Gastroesophageal sphincter (tissue), 4 donors: ENCODE results near the gene SMOC1. TPM values are rescaled to one million over a fixed set of nuclear protein-coding genes. Genes with fewer than 3 reads are reported as not detected.

Experiments used
- ATAC-seq: fragments of 150-250 bp; one replicate; pipeline ENCODE4 v1.9.1; 2016; ENCODE audit warnings: mild to moderate bottlenecking, moderate library complexity
- H3K27ac ChIP-seq, 4 donors: fragments of 200-600 bp; sonication (generic) in 3 of 4; 1 replicate in 3 of 4; 2 replicates in 1 of 4; pipeline ENCODE4 v1.5.1; 2016 to 2019
- H3K27me3 ChIP-seq: fragments of 200-600 bp; sonication (generic); one replicate; pipeline ENCODE4 v1.5.1; 2019
- H3K36me3 ChIP-seq, 2 donors: fragments of 200-600 bp; sonication (generic); one replicate each; pipeline ENCODE4 v1.5.1; 2019; ENCODE audit warnings: control low read depth in 1 of 2
- H3K4me1 ChIP-seq, 3 donors: fragments of 200-600 bp; sonication (generic); 1 replicate in 2 of 3; 2 replicates in 1 of 3; pipeline ENCODE4 v1.5.1; 2016 to 2019; ENCODE audit warnings: control low read depth in 2 of 3
- H3K4me3 ChIP-seq, 2 donors: fragments of 200-600 bp; sonication (generic); one replicate each; pipeline ENCODE4 v1.5.1; 2019; ENCODE audit warnings: mild to moderate bottlenecking in 1 of 2, moderate library complexity in 1 of 2
- H3K9me3 ChIP-seq, 3 donors: fragments of 200-600 bp; sonication (generic); one replicate each; pipeline ENCODE4 v1.5.1; 2017 to 2019; ENCODE audit warnings: control low read depth in 2 of 3
- CTCF ChIP-seq, 4 experiments: fragments of 200-600 bp in 2 of 4; fragments of 450-650 bp in 2 of 4; sonication (generic) in 1 of 4; IDR thresholded peaks; one replicate each; pipeline ENCODE4 v1.5.1; 2017 to 2019; ENCODE audit warnings: antibody characterized with exemption in 4 of 4, mild to moderate bottlenecking in 2 of 4, moderate library complexity in 2 of 4
- EP300 ChIP-seq: sonication (generic); formaldehyde crosslinking; IDR thresholded peaks from one replicate; pipeline ENCODE4 v1.6.1; 2017; ENCODE audit warnings: antibody characterized with exemption, mild to moderate bottlenecking
- POLR2A ChIP-seq, 2 donors: fragments of 450-650 bp; IDR thresholded peaks; one replicate each; pipeline ENCODE4 v1.6.1; 2017; ENCODE audit warnings: antibody characterized with exemption in 2 of 2, mild to moderate bottlenecking in 2 of 2, moderate library complexity in 1 of 2
- POLR2AphosphoS5 ChIP-seq: sonication (generic); formaldehyde crosslinking; IDR thresholded peaks from one replicate; pipeline ENCODE4 v1.6.1; 2017; ENCODE audit warnings: antibody characterized with exemption
- WGBS, 2 donors: methylation state at CpG; one replicate each; pipeline ENCODE4 v1.1.5; 2018; ENCODE audit warnings: low coverage in 1 of 2; 5-methylcytosine and 5-hydroxymethylcytosine counted together
- total RNA-seq, 4 donors: library from RNA; depleted of rRNA; stranded (reverse); fragments of >200 nt; gene quantifications; one replicate each; pipeline ENCODE4 v1.1.0, GENCODE V29; 2016

Gene SMOC1
- total RNA-seq, 4 donors from 2014 or later, result 0.19 to 11.8 (median 0.31) TPM; not detected in 1

DNA sequence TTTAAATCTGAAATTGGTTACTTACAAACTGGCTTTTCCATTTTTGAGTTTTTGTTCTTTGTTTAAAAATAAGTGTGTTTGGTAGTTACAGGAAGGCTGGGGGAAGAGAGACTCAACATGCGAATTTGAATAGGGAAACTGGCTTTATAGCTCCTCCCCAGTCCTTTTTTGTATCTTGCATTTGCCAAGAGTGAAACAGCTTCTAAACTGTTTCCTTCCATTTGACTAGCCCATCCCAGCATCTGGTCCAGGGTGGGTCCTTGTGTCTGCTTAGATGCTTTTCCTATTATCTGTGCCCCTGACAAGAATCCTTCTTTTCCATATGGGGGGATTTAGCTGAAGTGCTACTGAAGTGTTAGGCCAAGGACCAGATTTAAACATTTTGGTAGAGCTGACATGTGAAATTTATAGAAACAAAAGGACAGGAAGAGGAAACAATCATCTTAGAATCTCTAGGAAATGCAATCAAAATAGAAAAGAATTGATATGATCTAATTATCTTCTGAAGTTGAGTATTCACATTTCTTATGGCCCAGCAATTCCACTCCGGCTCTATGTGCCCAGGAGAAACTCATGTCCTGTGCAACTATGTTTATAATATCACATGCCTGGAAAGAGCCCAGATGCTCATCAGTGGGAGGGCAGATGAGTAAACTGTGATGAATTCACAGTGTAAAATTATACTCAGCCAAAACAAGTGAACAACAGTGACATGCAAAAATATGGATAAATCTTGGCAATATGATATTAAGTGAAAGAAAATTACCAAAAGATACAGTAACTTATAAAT lies 7.4 kb downstream of the SMOC1 start:
- no peak for TF ChIP-seq CTCF (IDR thresholded peaks at IDR 0.05)
- no peak for TF ChIP-seq POLR2A (IDR thresholded peaks at IDR 0.05)
- TF ChIP-seq POLR2AphosphoS5, result no peak
- TF ChIP-seq EP300, result no peak
- peaks cover 41% of the 10 kb centered on the region for H3K27me3 ChIP-seq
- 55 to 61% methylated on average over 2 of the region's 2 CpGs for WGBS, 2 donors
- no peak overlapping the region for H3K27ac ChIP-seq
- H3K4me3 ChIP-seq, result no peak overlapping the region
- no peaks in the 10 kb centered on the region for H3K4me1 ChIP-seq
- H3K36me3 ChIP-seq, result no peaks in the 10 kb centered on the region
- peaks cover 0 to 9% (median 0%) of the 10 kb centered on the region in 3 donors for H3K9me3 ChIP-seq
- ATAC-seq, result no peak

- peaks cover 0 to 9% (median 0%) of the 10 kb centered on the region in 3 donors for H3K9me3 ChIP-seq
- H3K4me1 ChIP-seq, result no peaks in the 10 kb centered on the region
- H3K27me3 ChIP-seq, result peaks cover 28% of the 10 kb centered on the region
- TF ChIP-seq EP300 (no peak), POLR2AphosphoS5 (no peak)
- H3K4me3 ChIP-seq, result no peak overlapping the region
- no peak overlapping the region for H3K27ac ChIP-seq
- H3K36me3 ChIP-seq, result no peaks in the 10 kb centered on the region
- WGBS, 2 donors, result 56 to 59% methylated on average over 4 to 5 of the region's 9 CpGs
- no peak for ATAC-seq
Observed at GRCh38 chr14:69887740-69888657, 8.8 kb downstream of the SMOC1 start.

GRCh38 chr14:69891422-69891821 lies 12.2 kb downstream of the SMOC1 start:
- no peaks in the 10 kb centered on the region for H3K4me1 ChIP-seq
- H3K27me3 ChIP-seq, result peaks cover 11% of the 10 kb centered on the region
- no peak overlapping the region for H3K4me3 ChIP-seq
- H3K27ac ChIP-seq, result no peak overlapping the region
- 20 to 29% methylated on average over 2 to 5 of the region's 8 CpGs for WGBS, 2 donors
- TF ChIP-seq POLR2A (IDR thresholded peaks at IDR 0.05) (no peak), POLR2AphosphoS5 (no peak), CTCF (IDR thresholded peaks at IDR 0.05) (no peak), EP300 (no peak)
- peaks cover 0 to 15% (median 0%) of the 10 kb centered on the region in 3 donors for H3K9me3 ChIP-seq
- ATAC-seq, result no peak
- H3K36me3 ChIP-seq, result no peaks in the 10 kb centered on the region

- ATAC-seq, result no peak
- no peaks in the 10 kb centered on the region for H3K36me3 ChIP-seq
- no peaks in the 10 kb centered on the region for H3K27me3 ChIP-seq
- H3K4me3 ChIP-seq, result no peak overlapping the region
- no peaks in the 10 kb centered on the region for H3K4me1 ChIP-seq
- TF ChIP-seq POLR2AphosphoS5 (no peak), EP300 (no peak), CTCF (IDR thresholded peaks at IDR 0.05) (no peak), POLR2A (IDR thresholded peaks at IDR 0.05) (no peak)
- peaks cover 0 to 35% (median 0%) of the 10 kb centered on the region in 3 donors for H3K9me3 ChIP-seq
- no peak overlapping the region for H3K27ac ChIP-seq
- 81 to 83% methylated on average over 2 to 5 of the region's 5 CpGs for WGBS, 2 donors
Observed at GRCh38 chr14:69895109-69895508, 15.9 kb downstream of the SMOC1 start.

DNA sequence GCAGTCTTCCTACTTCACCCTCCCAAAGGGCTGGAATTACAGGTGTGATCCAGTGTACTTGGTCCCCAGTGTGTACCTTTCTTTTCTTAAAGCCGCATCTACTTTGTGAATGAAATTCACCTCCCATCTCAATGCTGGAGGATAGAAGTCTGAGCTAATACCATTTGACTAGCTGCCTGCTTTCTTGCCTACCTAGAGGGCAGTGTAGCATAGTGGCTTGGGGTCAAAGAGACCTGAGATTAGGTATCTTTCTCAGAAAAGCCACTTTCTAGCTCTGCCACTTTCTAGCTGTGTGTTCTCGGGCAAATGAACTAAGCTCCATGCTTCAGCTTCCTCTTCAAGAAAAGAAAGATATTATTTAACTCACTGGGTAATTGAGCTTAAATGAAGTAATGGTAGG lies 16.9 kb downstream of the SMOC1 start:
- Histone ChIP-seq H3K27ac (no peak overlapping the region), H3K27me3 (no peaks in the 10 kb centered on the region), H3K4me1 (no peaks in the 10 kb centered on the region), H3K9me3 (peaks cover 0 to 35% (median 0%) of the 10 kb centered on the region in 3 donors), H3K4me3 (no peak overlapping the region), H3K36me3 (no peaks in the 10 kb centered on the region)
- WGBS, 2 donors, result 100% methylated on average over 1 of the region's 2 CpGs; no CpG with 5 or more reads in 1 of the 2 donors
- no peak for ATAC-seq
- no peak for TF ChIP-seq POLR2AphosphoS5
- TF ChIP-seq POLR2A (IDR thresholded peaks at IDR 0.05), result no peak
- no peak for TF ChIP-seq EP300
- no peak for TF ChIP-seq CTCF (IDR thresholded peaks at IDR 0.05)
